GM19452 (cell line): Measurements from ENCODE around the gene CCR8.
A peak's percentile ranks its signal among the peaks of the same experiment; 100 is the strongest.

Source experiments
- ATAC-seq: cut with Tn5 transposase; IDR thresholded peaks from one replicate; pipeline ENCODE4 v1.9.1; 2021; ENCODE audit not compliant: unreplicated experiment

CCR8 gene, protein sequence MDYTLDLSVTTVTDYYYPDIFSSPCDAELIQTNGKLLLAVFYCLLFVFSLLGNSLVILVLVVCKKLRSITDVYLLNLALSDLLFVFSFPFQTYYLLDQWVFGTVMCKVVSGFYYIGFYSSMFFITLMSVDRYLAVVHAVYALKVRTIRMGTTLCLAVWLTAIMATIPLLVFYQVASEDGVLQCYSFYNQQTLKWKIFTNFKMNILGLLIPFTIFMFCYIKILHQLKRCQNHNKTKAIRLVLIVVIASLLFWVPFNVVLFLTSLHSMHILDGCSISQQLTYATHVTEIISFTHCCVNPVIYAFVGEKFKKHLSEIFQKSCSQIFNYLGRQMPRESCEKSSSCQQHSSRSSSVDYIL

DNA sequence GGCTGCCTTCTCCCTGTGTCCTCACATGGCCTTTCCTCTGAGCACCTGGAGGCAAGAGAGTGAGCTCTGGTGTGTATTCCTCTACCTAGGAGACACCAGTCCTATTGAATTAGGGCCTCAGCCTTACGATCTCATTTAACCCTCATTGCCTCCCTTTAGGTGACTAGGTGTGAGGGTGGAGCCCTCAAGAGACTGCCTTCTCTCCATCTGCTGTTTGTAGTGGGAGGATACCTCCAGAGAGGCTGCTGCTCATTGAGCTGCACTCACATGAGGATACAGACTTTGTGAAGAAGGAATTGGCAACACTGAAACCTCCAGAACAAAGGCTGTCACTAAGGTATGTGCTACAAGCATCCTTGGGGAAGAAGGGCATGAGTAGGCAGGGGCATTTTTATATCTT, at the start of gene CCR8:
TSS of gene CCR8 (plus strand) at position 217 of the 400 bp plus-strand sequence. CDS start 2,623 bp downstream, outside the sequence.
- ATAC-seq, result no peak

DNA sequence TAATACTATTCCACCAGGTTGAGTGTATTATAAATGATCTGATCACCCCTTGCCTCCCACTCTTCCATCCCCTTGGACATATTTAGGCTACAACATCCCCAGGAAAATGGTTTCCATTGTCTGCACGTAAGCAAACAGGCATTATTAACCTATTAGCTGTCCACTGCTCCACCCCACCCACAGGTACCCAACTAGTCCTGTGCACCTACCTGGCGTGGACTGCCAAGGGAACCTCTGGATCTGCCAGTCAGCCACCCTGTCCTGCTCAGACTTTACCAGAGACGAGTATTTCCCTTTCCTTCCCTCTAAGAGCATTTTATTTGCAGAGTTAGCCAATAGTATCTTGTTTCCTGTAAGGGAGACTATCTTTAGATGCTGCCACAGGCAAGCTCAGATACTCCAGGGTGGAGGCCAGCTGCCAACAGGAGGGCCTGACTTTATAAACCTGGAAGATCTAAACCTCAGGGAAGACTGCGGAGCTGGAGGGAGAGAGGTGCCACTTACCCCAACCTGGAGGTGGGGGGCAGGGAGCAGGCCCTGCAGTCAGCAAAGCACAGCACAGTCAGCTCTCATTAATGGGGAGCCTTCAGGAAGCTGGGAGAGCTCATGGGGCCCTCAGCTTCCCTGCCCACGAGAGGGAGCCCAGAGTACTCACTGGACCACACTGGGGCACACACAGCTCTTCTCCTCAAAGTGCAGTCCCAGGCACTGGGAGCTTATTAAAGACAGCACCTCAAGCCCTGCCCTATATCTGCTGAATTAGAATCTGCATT, 49.6 kb upstream of the CCR8 start, which contains the start of gene CX3CR1:
TSS of gene CX3CR1 (minus strand) at position 292 of the 773 bp plus-strand sequence. CDS start 13,527 bp downstream, outside the sequence.
- no peak for ATAC-seq

DNA sequence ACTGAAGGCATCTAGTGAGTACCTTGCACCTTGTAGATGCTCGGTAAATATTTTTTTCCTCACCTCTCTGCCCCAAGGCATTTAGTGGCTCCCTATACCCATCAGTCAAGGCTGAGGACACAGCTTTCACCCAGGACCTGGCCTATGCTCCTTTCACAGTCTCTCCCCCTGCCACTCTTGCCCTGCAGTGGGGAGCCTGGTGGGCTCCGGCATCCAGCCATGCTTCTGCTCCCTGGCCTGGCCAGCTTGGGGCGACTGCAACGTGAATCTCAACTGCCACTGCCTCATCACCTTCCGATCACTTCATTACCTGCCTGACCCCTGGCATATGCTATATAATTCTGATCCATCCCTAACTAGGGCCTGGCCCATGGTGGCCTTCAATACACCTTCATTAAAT, 48.9 kb upstream of the CCR8 start:
- no peak for ATAC-seq

DNA sequence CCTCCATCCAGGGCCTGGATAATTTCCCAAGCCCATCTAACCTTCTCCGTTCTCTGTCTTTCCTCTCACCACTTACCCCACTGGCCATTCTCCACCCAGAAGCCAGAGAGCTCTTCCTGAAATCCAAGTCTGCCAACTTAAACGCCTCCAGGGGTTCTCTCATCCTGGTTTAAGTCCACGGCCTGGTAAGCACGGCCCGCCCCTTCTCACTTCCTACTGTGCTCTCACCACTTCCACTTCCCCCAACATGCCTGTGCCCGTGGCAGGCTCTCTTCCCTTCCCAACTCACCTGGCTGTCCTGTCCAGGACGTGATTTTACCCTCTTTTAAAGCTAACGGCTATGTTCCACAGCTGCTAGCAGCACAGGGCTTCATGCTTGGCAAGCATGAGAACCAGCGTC, 48.0 kb upstream of the CCR8 start:
- no peak for ATAC-seq

DNA sequence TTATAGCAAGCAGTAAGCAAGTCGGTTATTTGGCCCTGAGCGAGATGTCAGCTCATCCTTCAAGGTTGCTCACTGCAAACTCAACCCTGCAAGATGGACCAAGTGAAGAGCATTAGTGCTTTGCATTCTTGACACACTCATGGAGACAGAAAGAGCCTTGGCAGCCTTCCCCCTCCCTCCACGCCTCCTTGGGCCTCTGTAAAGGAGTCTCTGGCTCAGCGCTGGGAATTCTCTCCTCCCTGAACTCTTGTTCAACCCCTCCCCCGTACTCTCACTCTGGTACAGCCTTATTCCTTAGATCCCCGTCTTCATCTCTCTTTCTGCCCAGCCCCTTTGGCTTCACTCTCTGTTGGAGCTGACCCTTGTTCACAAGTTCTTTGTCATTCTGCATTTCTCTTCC, 47.5 kb upstream of the CCR8 start:
- no peak for ATAC-seq

DNA sequence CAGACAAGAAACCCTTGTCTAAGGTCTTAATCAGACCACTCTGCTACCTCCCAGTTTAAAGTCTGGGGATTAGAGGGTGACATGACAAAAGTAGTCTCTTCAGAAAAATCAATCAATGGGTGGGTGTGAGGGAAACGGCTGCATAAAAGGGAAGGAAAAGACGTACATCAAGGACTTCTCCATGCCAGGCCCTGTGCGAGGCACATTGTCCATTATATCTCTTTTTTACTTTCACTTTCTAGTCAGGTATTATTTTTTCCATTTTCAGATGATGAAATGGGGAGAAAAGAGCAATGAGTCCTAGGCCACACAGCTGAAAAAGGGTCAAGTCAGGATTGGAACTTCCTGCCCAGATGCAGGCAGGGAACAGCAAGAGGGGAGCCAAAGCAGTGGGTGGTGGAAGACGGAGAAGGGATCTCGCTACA, 45.0 kb upstream of the CCR8 start:
- ATAC-seq, result no peak

DNA sequence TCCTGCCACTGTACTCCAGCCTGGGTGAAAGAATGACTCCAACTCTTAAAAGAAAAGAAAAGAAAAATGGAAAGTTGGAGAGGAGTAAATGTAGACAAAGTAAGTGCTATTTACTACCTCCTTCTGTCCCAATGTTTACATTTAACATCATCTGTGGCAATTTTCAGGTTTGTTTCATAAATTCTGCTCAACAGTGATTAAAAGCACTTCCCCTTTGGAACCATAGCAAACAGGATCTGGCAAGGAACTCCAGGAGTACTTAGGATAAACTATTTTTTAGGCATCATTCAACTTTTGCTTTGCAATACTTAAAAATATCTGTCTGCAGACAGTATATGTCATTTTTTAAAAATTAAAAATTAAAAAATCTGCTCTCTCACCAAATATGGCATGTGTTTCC, 44.2 kb upstream of the CCR8 start:
- no peak for ATAC-seq

DNA sequence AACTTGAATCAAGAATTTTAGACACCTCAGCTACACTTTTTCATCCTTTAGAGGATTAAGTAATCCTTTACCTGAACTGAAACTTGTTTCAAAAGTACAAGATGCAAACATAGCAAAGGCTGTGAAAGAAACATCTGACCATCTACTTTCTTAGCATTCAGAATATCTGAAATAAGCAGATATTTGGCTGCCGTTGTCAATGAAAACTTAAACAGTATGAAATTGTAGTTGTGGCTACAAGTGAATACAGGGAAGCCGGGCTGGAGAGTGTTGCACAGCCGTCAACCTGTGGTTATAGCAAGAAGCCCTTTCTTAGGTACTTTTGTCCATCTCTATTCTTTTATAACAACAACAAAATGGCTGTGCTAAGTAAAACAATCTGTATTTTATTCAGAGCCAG, 42.7 kb upstream of the CCR8 start:
- ATAC-seq, result no peak

DNA sequence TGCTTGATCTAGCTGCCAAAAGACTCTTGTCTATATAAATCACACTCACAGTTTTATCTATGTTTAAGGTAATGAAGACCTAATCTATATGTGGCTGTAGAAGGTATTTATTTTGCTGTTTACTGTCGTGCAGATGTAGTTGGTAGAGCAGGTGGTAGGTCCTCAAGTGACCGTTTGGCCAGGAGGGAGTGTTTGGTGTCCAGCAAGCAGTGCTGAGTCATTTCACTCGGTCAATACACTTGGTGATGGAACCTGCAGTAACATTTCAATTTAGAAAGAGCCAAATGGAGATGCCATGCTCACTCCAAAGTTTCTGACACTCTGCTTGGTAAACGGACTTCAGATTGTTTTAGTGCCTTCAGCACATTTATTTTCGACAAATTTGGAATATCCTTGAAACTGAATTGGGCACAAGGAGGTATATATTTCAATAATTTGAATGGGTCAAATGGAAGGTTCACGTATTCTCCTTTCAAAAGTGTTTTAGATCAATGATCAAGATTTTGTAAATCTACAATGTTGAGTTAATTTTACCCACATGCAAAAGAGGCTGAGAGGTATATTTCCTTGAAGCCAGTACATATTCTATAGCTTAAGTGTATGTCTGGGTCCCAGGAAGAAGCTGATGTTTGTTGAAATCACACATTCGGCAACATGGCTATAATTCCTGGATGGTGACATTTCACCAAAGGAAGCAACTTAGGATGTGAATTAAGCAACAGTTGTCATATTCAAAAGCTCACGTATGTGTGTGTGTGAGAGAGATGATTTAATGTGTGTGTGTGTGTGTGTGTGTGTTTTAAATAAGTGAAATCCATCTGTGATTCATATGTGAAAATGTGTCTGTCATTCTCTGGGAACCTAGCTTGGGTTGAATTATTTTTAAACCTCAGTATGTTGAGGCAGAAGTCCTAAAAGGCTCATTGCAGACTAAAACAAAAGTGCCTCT, 42.0 kb upstream of the CCR8 start:
- ATAC-seq, result no peak

DNA sequence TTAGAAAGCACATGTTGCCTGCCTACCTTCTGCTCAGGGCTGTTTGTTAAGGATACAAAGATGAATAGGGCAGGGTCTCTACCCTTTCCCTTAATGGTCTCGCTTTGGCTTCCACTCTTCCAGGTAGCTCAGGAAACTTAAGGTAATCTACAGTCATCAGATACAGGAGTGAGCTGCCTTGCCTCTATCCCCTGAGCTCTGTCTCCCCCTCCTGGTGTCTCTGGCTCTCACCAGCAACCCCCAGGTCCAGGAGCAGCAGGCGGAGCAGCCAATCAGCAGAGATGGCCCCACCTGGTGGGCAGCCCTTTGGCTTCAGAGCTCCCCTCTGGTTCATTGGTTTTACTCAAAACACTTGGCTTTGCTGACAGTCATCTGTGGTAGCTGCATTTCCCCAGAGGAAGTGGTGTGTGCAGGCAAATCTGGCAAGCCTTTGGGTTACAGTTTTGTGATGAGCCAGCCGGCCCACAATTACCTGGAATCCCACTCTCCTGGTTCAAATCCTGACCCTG, 41.2 kb upstream of the CCR8 start:
- ATAC-seq, result peak; percentile 98

DNA sequence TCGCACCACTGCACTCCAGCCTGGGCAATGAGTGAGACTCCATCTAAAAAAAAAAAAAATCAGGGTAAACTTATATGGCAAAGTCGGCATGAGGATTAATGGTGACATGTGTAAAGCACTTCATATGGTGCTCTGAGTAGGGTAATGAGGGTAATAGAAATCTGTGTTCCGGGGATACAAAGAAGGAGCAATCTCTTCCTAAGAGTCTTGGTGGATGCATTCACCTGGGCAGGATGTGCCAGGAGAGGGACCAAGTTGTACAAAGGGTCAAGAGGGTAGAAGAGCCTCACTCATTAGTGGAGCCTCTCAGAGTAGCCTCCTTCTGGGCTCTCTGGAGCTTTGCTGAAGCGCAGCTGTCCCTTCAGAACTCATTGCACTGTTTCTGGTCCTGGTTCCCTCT, 40.4 kb upstream of the CCR8 start:
- ATAC-seq, result no peak

DNA sequence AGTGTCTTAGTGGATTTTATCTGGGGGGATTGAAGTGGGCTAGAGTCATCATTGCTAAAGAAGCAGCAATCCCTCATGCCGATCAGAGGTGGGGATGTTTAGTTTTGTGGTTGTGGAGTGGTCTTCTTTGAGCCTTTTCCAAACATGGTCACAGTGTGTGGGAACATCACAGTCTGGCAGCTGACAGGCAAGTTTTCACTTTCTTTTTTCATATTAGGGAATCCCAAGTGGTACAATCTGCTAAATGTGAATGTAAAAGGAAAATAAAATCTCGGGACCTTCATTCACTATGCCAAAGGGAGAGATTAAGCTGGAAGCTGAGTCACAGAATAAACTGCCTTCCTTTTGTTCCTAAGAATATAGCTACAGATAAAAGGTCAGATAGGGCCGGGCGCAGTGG, 39.3 kb upstream of the CCR8 start:
- ATAC-seq, result no peak

DNA sequence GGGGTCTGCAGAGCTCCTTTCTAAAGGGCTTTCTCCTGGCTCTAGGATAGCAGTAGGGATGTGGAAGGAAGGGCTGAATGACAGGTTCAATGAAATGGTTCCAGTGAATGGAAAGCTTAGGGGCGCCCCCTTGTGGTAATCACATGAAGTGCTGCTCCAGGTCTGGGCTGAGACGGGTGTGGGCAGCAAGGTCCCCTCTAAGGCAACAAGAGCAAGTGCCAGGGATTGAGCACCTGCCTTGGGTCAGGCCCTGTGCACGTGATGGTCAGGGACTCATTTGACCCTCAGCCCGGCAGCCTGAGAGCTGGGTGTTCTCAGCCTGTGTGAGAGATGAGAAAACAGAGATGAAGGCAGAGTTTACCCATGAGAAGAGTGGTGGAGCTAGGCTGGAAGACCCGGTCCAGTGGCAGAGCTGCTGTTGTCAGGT, 37.6 kb upstream of the CCR8 start:
- no peak for ATAC-seq

DNA sequence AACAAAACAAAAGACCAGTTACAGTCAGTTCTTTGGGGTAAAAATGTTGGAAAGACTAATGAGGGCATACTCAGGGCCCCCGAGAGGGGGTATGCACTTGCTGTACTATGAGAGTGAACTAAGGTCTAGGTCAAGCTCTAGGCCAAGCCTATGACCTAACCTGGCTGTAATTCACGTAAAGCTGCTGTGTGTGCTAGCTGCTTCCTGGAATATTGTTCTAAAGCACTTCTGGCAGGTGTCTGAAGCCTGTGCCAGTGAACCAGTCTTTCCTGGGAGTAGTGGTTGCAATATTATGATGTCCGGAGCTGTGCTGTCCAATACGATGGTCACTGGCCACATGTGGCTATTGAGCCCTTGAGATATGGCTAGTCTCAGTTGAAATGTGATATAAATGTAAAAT, 36.5 kb upstream of the CCR8 start:
- no peak for ATAC-seq

DNA sequence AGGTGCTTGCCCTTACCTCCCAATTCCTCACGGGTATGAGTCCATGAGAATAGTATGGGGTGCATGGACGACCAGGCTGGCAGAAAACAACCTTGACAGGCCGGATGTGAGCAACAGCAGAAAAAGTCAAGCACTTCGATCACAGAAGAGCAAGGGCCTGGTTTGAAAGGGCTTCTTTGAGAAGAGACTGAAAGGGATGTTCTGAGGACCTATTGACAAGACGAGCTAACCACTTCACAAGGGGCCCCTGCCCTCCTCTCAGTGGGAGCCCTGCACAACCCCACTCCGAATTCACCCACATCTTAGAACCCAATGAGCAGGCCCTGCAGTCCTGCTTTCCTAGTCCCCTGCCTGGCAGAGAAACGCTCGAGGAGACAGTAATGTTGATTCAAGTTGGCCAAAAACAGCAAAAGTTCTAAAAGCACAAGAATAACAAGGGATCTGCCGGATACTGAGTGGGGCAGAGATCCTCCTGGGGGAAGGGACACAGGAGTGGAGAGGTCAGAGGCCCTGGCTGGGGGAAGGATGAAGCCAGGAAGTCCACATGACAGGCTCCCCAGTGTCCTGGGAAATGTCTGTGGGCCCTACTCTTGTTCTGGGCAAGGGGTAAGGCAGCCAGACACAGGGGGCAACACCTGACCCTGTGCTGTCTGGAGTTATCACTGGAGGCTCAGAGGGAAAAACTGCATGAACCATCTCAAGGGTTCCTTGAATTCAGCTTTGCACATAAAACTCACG, 34.9 kb upstream of the CCR8 start:
- no peak for ATAC-seq

DNA sequence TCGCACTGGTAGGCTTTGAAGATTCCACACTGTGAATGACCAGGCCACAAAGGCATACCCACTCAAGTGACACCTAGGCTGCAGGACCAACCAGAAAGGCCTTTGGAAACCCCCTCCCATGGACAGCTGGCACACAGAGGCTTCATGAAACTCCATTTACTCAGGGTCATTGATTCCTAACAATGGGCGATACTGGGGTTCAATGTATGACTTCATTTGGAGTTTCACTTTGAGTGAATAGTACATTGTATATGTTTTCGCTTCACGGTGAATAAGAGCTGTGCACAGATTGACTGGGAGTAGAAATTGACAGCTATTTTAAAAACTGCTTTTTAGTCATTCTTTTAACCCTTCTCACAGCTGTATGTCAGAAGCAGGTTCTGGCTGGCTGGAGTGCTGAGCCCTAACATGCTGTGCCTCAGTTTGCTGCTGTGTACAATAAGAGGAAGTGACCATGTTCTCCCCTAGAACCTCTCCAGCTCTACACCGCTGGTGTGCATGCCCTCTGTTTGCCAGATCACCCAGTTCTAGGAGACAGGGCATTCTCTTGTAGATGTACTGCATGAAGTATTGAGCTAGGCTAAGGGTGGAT, 34.2 kb upstream of the CCR8 start:
- ATAC-seq, result peak; percentile 85

DNA sequence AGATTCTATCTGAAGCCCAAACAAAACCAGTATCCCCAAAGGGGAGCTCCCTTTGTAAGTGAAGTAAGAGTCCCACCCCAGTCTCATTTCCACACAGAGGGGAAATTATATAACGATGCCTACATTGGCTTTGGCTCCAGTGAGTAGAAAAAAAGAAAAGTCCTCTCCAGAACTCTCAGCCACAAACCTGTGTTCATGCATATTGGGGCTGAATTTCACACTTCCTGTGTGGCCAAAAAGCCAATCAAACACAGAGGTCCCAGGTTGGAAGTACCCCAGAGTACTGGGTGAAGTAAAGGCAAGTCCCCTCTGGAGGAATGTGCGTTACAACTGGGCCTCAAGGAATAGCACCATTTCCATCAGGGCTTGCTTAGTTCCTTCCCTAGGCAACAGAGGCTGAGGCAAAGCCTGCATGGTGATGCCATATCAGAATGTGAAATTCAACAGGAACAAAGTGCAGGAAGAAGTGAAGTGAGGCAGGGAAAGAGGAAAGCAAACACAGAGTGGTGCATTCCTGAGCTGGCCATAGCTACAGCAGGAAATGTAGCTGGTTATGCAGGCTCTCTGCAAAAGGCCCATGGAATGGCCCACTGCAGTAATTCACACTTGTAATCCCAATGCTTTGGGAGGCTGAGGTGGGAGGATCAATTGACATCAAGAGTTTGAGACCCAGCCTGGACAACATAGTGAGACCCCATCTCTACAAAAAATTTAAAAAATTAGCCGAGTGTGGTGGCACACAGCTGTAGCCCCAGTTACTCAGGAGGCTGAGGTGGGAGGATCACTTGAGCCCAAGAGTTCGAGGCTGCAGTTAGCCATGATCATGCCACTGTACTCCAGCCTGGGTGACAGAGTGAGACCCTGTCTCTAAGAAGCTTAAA, 33.1 kb upstream of the CCR8 start:
- no peak for ATAC-seq

DNA sequence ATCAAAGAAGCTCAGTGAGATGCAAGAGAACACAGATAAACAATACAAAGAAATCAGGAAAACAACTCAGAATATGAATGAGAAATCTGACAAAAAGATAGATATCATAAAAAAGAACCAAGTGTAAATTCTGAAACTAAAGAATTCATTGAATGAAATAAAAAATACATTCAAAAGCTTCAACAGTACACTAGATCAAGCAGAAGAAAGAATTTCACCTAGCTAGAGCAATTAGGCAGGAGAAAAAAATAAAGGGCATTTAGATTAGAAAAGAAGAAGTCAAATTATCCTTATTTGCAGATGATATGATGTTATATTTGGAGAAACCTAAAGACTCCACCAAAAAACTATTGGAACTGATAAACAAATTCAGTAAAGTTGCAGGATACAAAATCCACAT, 30.2 kb upstream of the CCR8 start:
- no peak for ATAC-seq

DNA sequence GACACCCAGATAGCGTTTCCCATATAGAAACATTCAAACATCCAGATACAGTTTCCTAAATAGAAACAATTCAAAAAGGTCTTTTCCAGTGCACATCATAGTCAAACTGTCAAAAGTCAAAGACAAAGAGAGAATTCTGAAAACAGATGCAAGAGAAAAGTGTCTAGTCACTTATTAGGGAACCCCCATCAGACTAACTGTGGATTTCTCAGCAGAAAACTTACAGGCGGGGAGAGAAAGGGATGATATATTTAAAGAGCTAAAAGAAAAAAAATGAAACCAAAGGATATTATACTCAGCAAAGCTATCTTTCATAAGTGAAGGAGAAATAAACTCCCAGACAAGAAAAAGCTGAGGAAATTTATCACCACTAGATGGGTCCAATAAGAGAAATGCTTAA, 27.3 kb upstream of the CCR8 start:
- ATAC-seq, result no peak
